Chondrocyte (in vitro differentiated cells): ENCODE data around the gene ACOX2. TPM values are rescaled to one million over a fixed set of nuclear protein-coding genes. Genes with fewer than 3 reads are reported as not detected.

ENCODE experiments used
- DNase-seq: peaks from one replicate; pipeline ENCODE4 v3.0.0; 2021; ENCODE audit warnings: mixed read lengths, low spot score
- H3K27ac Mint-ChIP-seq: one replicate; pipeline ENCODE4 v1.8.0; 2021; ENCODE audit warnings: mild to moderate bottlenecking, moderate library complexity, mixed read lengths; ENCODE audit not compliant: unreplicated experiment
- H3K27me3 Mint-ChIP-seq: 2 replicates; pipeline ENCODE4 v1.8.0; 2021; ENCODE audit warnings: low read depth, mixed read lengths
- H3K36me3 Mint-ChIP-seq: 2 replicates; pipeline ENCODE4 v1.8.0; 2021; ENCODE audit warnings: low read depth, mixed read lengths
- H3K4me1 Mint-ChIP-seq: 2 replicates; pipeline ENCODE4 v1.8.0; 2021; ENCODE audit warnings: low read depth, mild to moderate bottlenecking, mixed read lengths
- H3K4me3 Mint-ChIP-seq: one replicate; pipeline ENCODE4 v1.8.0; 2021; ENCODE audit warnings: mild to moderate bottlenecking, moderate library complexity, mixed read lengths; ENCODE audit not compliant: unreplicated experiment
- H3K9me3 Mint-ChIP-seq: 2 replicates; pipeline ENCODE4 v1.8.0; 2021; ENCODE audit warnings: low read depth, mixed read lengths
- total RNA-seq: library from RNA; stranded (reverse); gene quantifications from 3 replicates; pipeline ENCODE4 v1.2.1, GENCODE V29; 2021
- TF ChIP-seq, protein P1 (sequence below): fragments of 200-600 bp; sonication (generic); IDR thresholded peaks from 2 replicates; pipeline ENCODE4 v1.5.0; 2021; ENCODE audit warnings: antibody characterized with exemption, mild to moderate bottlenecking, moderate library complexity

ACOX2 gene
- total RNA-seq, 1 donor from 2014 or later, result 0.57 TPM

- peaks cover 24% of the 10 kb centered on the region for H3K4me1 Mint-ChIP-seq
- H3K9me3 Mint-ChIP-seq, result no peaks in the 10 kb centered on the region
- H3K36me3 Mint-ChIP-seq, result peaks cover 1% of the 10 kb centered on the region
- no peak overlapping the region for H3K4me3 Mint-ChIP-seq
- DNase-seq, result no peak
- no peak overlapping the region for H3K27ac Mint-ChIP-seq
- TF ChIP-seq, protein P1, sequence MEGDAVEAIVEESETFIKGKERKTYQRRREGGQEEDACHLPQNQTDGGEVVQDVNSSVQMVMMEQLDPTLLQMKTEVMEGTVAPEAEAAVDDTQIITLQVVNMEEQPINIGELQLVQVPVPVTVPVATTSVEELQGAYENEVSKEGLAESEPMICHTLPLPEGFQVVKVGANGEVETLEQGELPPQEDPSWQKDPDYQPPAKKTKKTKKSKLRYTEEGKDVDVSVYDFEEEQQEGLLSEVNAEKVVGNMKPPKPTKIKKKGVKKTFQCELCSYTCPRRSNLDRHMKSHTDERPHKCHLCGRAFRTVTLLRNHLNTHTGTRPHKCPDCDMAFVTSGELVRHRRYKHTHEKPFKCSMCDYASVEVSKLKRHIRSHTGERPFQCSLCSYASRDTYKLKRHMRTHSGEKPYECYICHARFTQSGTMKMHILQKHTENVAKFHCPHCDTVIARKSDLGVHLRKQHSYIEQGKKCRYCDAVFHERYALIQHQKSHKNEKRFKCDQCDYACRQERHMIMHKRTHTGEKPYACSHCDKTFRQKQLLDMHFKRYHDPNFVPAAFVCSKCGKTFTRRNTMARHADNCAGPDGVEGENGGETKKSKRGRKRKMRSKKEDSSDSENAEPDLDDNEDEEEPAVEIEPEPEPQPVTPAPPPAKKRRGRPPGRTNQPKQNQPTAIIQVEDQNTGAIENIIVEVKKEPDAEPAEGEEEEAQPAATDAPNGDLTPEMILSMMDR, result no peak
- H3K27me3 Mint-ChIP-seq, result no peaks in the 10 kb centered on the region
Observed at GRCh38 chr3:58485801-58486435, 51.1 kb downstream of the ACOX2 start.

DNA sequence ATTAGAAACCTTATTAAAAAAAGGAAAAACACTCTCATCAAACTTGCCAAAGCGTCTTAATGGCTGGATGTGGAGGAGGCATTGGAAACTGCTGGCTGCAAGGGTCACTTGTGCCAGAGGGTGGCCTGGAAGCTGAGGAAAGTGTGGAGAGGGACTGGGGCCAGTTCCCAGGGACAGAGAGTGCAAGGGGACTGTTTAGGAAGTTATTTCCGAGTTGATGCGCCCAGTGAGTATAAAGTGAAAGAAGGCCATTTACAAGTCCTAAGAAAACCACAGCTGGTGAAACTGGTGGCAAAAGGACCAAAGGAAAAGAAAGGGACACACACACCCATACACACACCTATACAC lies 52.3 kb downstream of the ACOX2 start:
- TF ChIP-seq, protein P1, result no peak
- Mint-ChIP-seq H3K36me3 (peaks cover 1% of the 10 kb centered on the region), H3K4me3 (no peak overlapping the region), H3K9me3 (peaks cover 3% of the 10 kb centered on the region), H3K27me3 (no peaks in the 10 kb centered on the region), H3K27ac (no peak overlapping the region), H3K4me1 (peaks cover 18% of the 10 kb centered on the region)
- no peak for DNase-seq

DNA sequence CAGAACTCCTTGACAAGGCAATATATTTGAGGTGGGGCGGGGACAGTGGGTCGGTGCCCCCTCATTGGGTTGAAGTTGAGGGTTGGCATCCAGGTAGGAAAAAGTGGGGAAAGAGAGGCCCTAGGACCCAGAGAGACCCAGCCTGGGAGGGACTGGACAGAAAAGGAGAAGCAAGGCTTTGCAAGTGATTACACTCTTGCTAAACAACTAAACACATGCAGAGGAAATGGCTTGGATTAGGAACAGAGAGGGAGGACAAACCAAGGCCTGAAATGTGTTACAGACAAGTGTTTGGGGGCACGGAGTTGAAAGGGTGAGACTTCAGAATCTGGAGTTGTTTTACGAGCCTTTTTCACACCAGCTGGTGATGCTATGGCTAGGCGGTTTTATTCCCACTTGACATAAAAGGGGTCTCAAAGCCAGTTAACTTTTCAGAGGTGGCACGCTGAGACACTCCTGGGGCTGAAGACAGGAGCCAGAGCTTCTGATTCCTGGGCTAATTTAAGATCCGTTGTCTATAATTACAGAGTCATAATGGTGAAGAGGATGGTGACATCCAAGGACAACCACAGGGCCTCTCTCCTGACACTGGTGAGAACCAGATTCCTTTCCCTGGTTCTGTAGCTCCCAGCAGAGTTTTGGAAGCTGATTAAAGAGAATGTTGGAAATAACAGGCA lies 52.8 kb downstream of the ACOX2 start:
- no peak overlapping the region for H3K4me3 Mint-ChIP-seq
- no peaks in the 10 kb centered on the region for H3K27me3 Mint-ChIP-seq
- H3K27ac Mint-ChIP-seq, result no peak overlapping the region
- DNase-seq, result no peak
- peaks cover 6% of the 10 kb centered on the region for H3K9me3 Mint-ChIP-seq
- TF ChIP-seq, protein P1, result no peak
- H3K36me3 Mint-ChIP-seq, result peaks cover 3% of the 10 kb centered on the region
- peaks cover 16% of the 10 kb centered on the region for H3K4me1 Mint-ChIP-seq

DNA sequence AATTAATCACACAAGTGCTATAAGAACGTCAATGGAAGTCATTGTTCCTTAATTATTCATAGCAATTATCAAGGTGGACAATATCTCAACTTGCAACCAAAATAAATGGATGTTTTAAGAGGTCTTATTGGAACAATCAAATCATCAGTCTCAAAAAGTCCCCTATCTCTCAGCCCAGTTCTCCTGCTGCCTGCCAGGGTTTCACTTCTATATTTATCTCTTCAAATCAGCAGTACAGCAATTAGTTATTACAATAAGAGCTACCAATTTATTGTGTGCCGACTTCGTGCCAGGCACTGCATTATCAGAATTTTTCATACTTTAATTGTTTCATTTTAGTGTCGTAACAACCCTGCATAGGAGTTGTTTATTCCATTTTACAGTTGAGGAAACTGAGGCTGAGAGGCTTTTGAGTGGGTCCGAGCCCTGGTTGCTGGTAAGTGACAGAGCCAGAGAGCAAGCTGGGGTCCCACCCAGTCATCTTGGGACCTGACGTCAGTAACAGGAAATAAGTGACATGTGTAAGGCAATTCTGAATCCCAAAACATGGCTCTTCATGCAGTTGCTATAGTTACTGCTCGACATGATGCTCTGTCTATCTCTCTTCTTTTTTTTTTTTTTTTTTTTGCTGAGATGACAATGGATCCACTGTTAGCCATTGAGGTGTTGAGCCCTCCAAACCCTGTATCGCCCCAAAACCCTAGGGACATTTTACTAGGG lies 53.9 kb downstream of the ACOX2 start:
- no peak overlapping the region for H3K4me3 Mint-ChIP-seq
- H3K27me3 Mint-ChIP-seq, result no peaks in the 10 kb centered on the region
- H3K9me3 Mint-ChIP-seq, result peaks cover 10% of the 10 kb centered on the region
- DNase-seq, result no peak
- TF ChIP-seq, protein P1, result no peak
- peaks cover 16% of the 10 kb centered on the region for H3K4me1 Mint-ChIP-seq
- H3K36me3 Mint-ChIP-seq, result peaks cover 6% of the 10 kb centered on the region
- no peak overlapping the region for H3K27ac Mint-ChIP-seq

DNA sequence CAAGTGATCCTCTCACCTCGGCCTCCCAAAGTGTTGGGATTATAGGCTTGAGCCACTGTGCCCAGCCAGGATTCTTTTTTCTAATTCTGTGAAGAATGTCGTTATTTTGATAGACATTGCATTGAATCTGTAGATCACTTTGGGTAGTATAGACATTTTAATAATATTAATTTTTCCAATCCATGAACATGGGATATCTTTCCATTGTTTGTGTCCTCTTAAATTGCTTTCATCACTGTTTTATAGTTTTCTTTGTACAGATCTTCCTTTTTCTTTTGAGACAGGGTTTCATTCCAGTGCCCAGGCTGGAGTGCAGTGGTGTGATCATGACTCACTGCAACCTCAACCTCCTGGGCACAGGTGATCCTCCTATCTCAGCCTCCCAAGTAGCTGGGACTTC lies 56.7 kb downstream of the ACOX2 start:
- peaks cover 10% of the 10 kb centered on the region for H3K9me3 Mint-ChIP-seq
- H3K27ac Mint-ChIP-seq, result no peak overlapping the region
- TF ChIP-seq, protein P1, result no peak
- H3K27me3 Mint-ChIP-seq, result no peaks in the 10 kb centered on the region
- H3K36me3 Mint-ChIP-seq, result peaks cover 5% of the 10 kb centered on the region
- peaks cover under 1% of the 10 kb centered on the region for H3K4me1 Mint-ChIP-seq
- DNase-seq, result no peak
- no peak overlapping the region for H3K4me3 Mint-ChIP-seq
